Smooth muscle cell of the brain vasculature (primary cell): ENCODE data around the gene NAPEPLD.
"Not testable (repeated sequence)": the region's sequence is repeated elsewhere in the genome, so short reads cannot be mapped to it uniquely, and the experiment has no call there.

Source experiments
- DNase-seq: peaks from one replicate; pipeline ENCODE4 v3.0.0-alpha.2; 2012; ENCODE audit warnings: low read depth, low spot score

NAPEPLD gene

GRCh38 chr7:103148994-103149807, at the start of gene NAPEPLD:
NAPEPLD (minus strand) TSS chr7:103149099; CDS start chr7:103128776, 20,323 bp downstream.
- DNase-seq = peak; percentile 77

GRCh38 chr7:103198079-103198478, 49.2 kb upstream of the NAPEPLD start:
- not testable (repeated sequence) for DNase-seq

GRCh38 chr7:103195364-103195763, 46.5 kb upstream of the NAPEPLD start:
- not testable (repeated sequence) for DNase-seq

DNA sequence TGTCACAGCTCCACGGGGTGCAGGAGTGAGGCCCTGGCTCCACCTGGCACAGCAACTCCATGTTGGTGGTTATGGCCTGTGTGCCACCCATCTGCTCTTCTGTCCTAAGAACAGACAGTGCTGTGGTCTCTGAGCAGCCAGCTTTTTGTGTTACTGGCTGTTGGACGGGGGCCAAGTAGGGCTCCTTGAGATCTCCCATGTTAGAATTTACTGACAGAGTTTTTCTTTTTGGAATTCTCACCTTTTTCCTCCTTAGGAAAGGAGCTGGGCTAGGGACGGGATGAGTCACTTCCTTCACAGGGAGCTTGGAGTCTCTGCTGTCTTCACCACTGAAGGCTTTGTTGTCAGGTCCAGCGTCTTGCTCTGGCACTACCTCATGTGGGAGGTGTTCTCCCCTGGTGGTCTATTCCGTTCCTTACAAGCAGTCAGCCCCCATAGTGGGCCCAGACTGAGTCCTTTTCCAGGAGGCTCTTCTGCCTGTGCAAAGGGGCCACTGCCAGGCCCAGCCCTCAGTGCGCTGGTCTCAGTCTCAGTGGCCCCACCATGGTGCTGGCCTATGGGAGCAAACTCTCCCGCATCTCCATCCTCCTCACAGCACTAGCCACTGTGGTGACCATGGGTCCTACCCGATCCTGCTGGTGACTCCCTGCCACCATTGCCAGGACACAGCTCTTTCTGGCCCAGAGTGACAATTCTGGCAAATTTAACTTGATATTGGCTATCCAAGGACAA, 23.7 kb upstream of the NAPEPLD start:
- not testable (repeated sequence) for DNase-seq

DNA sequence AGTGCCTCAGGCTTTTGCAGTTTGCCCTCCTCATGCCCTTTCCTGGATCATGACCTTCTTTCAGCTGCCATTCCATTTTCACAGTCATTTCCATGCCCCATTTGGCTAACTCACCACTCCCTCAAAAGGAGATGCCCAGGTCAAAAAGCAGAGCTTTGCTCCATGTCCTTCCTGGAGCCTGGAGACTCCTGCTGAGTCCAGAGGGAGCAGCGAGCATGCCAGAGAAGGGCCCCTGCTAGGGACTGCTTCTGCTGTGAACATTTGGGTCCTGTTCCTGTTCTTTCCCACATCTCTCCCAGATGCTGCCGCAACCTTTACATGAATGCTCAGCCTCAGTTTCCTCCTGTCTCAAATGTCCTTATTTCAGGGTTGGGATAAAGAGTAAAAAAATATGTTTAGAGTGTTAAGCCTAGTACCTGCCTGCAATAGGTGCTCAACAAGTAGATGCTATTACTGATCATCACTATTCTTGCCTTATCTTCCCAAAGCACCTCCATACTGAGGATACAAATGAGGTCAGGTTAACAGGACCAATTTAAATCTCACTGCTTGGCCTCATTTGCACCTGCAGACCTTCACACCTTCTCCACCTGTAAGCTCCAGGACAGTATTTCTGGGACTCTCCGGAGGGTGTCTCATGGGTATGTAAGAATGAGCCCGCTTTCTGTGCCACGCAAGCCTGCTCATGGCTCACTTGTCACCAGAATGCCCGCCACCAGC, 23.0 kb upstream of the NAPEPLD start:
- DNase-seq = not testable (repeated sequence)

DNA sequence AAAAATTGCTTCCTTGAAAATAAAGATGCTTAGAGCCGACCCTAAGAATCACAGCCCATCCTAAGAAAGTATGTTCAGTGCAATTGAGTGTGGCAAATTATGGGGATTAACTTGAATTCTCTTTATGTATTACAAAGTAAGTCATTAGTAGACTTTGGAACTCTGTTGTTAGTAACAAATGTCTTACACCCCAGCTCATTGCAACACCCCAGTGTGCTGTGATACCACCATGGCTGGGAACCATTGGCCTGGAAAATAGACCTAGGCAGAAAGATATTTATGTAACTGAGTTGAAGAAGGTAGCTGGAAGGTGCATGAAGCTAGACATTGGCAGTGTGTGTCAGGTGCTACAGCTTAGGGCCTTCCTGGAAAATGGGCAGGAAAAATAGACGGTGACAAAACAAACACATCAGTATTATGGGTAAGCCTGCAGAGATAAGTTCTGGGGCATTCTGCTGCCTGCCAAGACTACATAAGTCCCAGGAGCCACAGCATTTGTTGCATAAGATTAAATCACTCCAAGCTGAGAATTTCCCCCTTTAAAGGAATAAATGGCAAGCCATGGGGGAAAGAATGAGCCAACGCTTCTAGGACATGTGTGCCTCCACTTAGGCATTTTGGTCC, 18.1 kb upstream of the NAPEPLD start:
- not testable (repeated sequence) for DNase-seq

DNA sequence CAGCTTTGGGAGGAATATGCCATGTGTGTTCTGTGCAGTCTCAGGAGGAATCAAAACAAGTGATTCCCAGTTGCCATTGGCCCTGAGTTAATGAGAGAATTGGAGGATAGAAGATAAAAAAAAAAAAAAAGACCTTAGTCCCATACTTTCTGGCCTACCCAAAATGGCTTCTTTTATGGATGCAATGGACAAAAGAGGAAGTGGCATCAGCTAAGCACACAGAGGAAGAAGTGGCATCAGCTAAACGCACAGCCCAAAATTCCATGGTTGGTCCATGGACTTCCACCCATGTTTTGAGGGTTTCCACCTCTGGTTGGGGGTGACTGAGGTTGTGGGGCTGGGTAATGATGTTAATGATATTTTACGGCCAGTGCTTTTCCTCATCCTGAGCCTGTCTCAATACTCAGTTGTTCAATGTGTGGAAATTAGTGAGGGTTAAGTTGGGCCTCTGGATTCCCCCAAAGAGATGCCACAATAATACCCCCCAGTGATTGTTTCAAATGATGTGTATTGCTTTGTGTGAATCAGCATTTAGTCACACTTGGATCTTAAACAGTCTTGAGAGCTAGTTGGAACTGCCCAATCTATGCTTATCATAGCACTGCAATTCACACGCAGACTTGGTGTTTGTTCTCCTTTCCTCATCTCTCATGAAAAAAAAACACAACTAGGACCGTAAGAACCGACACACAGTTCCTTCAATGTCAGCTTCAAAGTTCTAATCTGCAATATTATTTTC, 14.4 kb upstream of the NAPEPLD start:
- DNase-seq = not testable (repeated sequence)

GRCh38 chr7:103162641-103163040, 13.7 kb upstream of the NAPEPLD start:
- not testable (repeated sequence) for DNase-seq

DNA sequence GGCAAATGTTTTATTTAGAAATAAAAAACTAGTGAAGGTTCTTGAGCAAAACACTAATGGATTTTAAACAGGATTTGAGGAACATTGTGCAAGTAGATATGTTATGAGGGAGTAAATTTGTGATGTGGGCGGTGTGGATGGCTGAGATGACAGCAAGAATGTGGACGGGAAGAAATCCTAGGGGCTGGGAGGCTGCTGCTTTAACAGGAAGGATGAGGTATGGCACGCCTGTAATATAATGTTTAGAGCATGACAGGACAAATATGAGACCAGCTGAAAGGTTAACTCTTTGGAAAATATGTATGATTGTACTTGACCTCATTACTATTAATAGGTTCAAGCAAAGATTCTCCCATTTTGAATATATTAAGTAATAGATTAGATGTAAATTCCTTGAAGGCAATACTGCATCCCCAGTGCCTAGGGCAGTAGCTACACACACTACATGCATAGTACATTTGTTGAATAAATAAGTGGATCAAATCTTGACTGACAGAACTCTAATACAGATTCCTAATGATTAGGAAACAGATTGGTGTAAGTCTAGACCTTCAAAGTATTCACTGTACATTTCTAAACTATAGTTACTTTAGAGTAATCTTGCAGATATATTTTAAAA, 13.2 kb upstream of the NAPEPLD start:
- DNase-seq = not testable (repeated sequence)

DNA sequence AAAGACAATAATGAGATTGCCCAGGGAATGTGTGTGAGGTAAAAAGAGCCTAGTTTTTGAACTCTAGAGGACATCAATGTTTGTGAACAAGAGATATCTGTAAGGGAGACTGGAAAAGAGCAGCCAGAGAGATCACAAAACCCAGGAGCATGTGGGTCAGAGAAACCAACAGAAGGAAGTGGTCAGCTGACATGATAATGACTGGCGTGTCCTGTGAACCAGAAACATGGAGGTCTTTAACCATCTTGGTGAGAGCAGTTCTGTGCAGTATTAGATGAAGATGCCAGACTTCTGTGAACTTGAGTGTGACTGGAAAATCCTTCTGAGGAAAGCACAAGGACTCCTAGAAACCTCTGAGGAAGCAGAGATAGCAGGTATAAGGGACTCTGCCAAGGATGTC, 10.2 kb upstream of the NAPEPLD start:
- DNase-seq = not testable (repeated sequence)

DNA sequence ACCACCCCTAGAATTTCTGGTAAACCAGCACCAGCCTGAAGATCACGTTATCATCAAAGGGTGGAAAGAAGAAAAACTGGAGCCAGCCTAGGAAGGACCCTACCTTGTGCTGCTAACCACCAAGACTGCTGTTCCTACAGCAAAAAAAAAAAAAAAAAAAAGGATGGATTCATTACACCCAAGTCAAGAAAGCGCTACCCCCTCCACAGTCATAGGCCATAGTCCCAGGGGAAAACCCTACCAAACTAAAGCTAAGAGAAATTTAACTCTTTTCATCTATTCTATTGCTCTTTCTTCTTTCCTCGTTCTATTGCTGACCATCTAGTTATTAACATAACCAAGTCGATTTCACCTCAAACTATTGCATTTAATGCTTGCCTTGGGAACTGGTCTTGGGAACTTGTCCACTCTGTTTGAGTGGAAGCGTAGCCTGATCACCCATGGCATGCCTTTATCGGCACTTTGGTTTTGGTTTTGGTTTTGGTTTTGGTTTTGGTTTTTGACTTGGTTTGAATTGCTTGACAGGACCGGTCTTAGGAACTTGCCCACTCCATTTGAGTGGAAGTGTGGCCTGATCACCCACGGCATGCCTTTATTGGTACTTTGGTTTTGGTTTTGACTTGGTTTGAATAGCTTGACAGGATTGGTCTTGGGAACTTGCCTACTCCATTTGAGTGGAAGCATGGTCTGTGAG, 6.6 kb upstream of the NAPEPLD start:
- not testable (repeated sequence) for DNase-seq

GRCh38 chr7:103154042-103154441, 5.1 kb upstream of the NAPEPLD start:
- no peak for DNase-seq

DNA sequence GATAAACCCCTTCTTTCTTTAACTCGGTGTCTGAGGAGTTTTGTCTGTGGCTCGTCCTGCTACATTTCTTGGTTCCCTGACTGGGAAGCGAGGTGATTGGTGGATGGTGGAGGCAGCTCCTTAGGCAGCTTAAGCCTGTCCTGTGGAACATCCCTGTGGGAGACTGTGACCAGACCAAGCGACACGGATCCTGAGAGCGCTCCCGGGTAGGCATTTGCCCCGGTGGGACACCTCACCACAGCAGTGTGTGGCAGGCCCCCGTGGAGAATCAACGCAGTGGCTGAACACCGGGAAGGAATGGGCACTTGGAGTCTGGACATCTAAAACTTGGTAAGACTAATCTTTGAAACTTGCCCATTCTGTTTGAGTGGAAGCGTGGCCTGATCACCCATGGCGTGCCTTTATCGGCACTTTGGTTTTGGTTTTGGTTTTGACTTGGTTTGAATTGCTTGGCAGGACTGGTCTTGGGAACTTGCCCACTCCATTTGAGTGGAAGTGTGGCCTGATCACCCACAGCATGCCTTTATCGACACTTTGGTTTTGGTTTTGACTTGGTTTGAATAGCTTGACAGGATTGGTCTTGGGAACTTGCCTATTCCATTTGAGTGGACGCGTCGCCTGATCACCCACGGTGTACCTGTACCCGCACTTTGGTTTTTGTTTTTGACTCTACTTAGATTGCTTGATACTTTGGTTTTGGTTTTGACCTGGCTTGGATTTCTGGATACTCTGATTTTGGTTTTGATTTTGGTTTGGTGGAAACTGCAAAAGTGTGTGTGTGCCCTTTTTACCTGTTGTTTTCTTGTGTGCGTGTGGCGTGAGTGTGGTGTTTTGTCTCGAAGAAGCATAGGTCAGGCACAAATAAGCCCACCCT, 4.1 kb upstream of the NAPEPLD start:
- not testable (repeated sequence) for DNase-seq

GRCh38 chr7:103151993-103152676, 3.2 kb upstream of the NAPEPLD start:
- not testable (repeated sequence) for DNase-seq

DNA sequence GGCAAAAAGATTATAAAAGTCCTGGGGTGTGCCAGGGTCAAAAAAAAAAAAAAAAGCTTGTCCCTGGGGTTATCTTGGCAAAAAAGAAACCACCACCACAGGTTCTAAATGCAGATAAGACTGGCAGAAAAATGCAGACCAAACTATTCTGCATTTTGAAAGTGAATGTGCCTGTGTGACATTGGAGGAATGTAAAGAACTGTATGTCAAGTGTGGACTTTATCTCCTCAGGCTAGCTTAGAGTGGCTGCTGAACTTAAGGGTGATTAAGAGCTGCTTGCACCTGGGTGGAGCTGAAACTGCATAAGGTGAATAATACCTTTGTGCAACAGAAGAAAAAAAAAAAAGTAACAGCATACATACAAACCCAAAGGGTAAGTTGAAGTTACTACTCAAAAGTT, 1.3 kb upstream of the NAPEPLD start:
- no peak for DNase-seq

DNA sequence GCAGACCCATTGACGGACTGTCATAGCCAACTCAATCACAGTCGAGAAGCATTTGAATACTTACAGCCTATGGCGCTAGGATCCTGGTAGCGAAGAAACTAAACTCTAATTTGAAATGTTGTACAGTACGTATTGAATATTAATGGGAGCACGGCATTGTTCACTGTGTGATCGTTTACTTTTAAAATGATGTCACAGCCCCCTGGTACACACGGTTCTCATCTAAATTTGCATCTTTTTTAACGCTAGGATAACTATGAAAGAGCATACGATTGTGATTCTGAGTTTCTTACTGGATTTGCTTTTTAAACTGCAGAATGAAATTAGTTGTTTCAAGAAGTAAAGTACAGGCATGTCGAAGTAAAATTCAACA, 895 bp upstream of the NAPEPLD start:
- DNase-seq = no peak

DNA sequence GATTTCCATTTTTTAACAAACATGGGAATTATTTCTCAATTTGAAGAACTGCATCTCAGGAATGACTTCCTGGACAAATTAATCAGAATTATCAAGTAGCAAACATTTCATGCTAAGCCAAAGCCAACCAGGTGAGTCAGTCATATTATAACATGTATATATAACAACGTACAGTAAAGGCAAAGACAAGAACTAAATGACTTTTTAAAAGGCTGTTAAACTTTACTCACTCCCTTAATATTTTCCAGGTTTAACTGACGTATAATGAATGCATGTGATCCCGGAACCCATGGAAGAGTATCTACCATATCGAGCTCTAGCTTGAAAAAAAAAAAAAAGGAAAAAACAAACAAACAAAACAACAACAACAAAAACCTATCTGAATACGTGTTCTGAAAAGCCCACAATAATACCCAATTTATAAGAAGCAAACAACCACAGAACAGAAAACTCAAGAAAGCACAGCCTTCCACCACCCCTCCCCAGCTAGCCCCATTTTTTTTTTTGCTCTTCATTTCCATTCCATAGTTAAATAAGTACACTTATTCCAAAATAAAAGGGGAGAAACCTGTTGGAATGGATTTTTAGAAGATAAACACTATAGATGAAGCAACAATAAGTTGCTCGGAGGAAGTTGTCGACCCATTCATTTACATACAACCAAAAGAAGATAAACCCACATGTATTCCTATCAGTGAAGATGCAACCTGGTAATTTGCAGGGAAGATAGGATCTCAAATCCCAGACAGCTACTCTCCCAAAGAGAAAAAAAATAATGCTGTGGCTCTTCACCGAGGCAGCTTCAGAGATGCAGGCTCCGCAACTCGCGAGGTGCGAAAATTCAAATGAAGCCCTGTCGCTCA, 537 bp downstream of the NAPEPLD start:
- no peak for DNase-seq
